ENCODE measurements around the gene CFAP157.

DNA sequence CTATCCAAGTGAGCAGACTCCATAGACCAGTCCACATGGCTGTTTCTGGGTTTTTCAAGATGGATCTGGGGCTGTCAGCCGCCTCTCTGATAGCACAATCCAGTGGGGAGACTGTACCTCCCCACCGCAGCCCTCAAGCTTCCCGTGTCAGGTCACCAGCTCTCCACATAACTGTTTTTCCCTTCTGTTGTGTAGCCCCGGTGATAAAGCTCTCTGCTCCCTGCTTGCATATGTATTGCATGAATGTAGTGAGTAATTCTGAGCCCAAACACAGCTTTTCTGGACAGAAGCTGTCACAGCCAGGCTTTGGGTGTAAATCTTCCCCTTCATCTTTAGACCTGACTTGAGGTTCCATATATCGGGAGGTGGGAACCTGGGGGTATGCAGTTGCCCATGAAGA lies 23.1 kb upstream of the CFAP157 start:
- TF ChIP-seq POLR2A (IDR thresholded peaks at IDR 0.05), result no peak
- TF ChIP-seq, protein P1, sequence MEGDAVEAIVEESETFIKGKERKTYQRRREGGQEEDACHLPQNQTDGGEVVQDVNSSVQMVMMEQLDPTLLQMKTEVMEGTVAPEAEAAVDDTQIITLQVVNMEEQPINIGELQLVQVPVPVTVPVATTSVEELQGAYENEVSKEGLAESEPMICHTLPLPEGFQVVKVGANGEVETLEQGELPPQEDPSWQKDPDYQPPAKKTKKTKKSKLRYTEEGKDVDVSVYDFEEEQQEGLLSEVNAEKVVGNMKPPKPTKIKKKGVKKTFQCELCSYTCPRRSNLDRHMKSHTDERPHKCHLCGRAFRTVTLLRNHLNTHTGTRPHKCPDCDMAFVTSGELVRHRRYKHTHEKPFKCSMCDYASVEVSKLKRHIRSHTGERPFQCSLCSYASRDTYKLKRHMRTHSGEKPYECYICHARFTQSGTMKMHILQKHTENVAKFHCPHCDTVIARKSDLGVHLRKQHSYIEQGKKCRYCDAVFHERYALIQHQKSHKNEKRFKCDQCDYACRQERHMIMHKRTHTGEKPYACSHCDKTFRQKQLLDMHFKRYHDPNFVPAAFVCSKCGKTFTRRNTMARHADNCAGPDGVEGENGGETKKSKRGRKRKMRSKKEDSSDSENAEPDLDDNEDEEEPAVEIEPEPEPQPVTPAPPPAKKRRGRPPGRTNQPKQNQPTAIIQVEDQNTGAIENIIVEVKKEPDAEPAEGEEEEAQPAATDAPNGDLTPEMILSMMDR (IDR thresholded peaks at IDR 0.05), result no peak

All from Peyer's patch (tissue), 4 donors.